ENCODE results near the gene EOLA2. TPM values are rescaled to one million over a fixed set of nuclear protein-coding genes. Genes with fewer than 3 reads are reported as not detected.

EOLA2 gene
- total RNA-seq, 2 donors from 2014 or later: 15.4 to 22.2 TPM

DNA sequence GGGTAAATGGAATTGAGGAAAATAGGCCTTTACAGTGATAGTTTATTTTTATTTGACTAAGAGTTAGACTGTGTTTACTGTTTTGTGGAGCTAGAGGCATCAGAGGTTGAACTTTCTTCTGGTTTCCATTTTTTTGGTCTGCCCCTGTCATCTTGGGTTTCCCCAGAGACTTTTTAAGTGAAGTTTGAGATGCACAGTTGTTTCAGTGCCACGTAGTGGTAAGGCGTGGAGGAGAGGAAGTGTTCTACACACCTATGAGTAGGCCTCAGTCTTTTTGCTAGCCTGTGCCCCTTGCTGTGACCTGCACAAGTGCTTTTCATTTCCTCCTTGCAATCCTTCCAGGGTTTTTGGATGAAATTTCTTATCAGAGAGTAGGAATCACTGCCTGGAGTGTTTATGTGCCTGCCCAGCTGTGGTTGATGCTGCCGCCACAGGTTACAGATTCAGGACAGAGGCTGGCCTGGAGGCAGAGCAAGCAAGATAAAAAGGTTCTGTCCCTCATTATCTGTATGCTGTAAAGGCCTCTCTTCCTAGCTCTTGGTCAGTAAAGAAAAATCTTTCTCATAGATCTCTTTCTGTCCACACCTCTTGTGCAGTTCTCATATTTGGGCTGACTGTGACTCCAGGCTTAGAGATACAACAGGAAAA, 21.4 kb downstream of the EOLA2 start:
- Histone ChIP-seq H3K9me3 (peaks cover 0 to 6% of the 10 kb centered on the region in 2 donors), H3K27me3 (no peaks in the 10 kb centered on the region), H3K4me1 (no peaks in the 10 kb centered on the region), H3K4me3 (no peak overlapping the region), H3K36me3 (no peaks in the 10 kb centered on the region), H3K27ac (no peak overlapping the region)
- TF ChIP-seq, protein P1, sequence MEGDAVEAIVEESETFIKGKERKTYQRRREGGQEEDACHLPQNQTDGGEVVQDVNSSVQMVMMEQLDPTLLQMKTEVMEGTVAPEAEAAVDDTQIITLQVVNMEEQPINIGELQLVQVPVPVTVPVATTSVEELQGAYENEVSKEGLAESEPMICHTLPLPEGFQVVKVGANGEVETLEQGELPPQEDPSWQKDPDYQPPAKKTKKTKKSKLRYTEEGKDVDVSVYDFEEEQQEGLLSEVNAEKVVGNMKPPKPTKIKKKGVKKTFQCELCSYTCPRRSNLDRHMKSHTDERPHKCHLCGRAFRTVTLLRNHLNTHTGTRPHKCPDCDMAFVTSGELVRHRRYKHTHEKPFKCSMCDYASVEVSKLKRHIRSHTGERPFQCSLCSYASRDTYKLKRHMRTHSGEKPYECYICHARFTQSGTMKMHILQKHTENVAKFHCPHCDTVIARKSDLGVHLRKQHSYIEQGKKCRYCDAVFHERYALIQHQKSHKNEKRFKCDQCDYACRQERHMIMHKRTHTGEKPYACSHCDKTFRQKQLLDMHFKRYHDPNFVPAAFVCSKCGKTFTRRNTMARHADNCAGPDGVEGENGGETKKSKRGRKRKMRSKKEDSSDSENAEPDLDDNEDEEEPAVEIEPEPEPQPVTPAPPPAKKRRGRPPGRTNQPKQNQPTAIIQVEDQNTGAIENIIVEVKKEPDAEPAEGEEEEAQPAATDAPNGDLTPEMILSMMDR (IDR thresholded peaks at IDR 0.05): no peak
- DNase-seq (ENCODE audit: low spot score): no peak

DNA sequence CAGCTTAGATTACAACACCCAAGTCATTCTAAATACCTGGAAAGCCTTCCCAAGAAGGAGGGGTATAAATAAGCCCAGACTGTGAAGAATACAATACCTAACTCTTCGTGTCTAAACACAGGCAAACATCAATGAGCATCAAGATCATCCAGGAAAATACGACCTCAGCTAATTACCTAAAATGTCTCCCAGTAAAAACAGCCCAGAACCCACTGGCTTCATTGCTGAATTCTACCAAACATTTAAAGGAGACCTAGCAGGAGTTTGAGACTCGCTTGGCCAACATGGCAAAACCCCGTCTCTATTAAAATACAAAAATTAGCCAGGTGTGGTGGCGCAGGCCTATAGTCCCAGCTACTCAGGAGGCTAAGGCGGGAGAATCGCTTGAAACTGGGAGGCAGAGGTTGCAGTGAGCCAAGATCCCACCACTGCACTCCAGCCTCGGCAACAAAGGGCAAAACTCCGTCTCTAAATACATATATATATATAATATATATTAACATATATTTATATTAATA, 28.1 kb downstream of the EOLA2 start:
- H3K27me3 ChIP-seq: no peaks in the 10 kb centered on the region
- H3K27ac ChIP-seq: no peak overlapping the region
- no peaks in the 10 kb centered on the region for H3K4me1 ChIP-seq
- peaks cover 0 to 6% of the 10 kb centered on the region in 2 donors for H3K9me3 ChIP-seq
- no peak overlapping the region for H3K4me3 ChIP-seq
- TF ChIP-seq, protein P1 (IDR thresholded peaks at IDR 0.05): no peak
- DNase-seq (ENCODE audit: low spot score): no peak
- H3K36me3 ChIP-seq: no peaks in the 10 kb centered on the region

DNA sequence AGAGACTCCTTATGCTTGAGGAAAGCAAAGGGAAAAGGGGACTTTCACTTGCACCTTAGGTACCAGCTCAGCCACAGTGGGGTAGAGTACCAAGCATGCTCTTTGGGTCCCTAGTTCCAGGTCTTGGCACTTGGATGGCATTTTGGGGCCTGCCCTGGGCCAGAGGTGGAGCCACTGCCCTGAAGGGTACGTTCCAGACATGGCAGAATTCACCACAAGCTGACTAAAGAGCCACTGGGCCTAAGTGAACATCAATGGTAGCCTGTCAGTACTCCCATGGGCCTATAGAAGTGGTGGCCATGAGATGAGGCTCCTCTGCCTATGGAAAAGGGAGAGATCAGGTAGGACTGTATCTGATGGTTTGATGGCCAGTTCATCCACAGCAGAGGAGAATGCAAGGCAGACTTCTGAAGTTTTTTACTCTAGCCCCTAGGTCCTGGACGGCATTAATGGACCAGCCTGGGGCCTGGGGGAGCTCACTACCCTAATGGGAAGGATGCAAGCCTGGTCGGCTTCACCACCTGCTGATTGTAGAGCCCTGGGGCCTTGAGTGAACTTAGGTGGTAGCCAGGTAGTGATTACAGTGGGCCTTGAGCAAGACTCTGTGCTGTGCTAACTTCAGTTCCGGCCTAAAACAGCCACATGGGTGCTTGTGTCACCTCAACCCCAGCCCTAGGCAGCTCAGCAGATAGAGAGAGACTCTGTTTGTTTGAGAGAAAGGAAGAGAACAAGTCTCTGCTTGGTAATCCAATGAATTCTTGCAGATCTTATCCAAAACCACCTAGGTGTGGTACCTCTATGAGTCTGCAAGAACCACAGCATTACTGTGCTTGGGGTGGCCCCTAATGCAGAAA, 28.7 kb downstream of the EOLA2 start:
- no peak overlapping the region for H3K27ac ChIP-seq
- DNase-seq (ENCODE audit: low spot score): no peak
- no peaks in the 10 kb centered on the region for H3K27me3 ChIP-seq
- H3K9me3 ChIP-seq: peaks cover 0 to 6% of the 10 kb centered on the region in 2 donors
- H3K4me1 ChIP-seq: no peaks in the 10 kb centered on the region
- TF ChIP-seq, protein P1 (IDR thresholded peaks at IDR 0.05): no peak
- no peak overlapping the region for H3K4me3 ChIP-seq
- H3K36me3 ChIP-seq: no peaks in the 10 kb centered on the region

DNA sequence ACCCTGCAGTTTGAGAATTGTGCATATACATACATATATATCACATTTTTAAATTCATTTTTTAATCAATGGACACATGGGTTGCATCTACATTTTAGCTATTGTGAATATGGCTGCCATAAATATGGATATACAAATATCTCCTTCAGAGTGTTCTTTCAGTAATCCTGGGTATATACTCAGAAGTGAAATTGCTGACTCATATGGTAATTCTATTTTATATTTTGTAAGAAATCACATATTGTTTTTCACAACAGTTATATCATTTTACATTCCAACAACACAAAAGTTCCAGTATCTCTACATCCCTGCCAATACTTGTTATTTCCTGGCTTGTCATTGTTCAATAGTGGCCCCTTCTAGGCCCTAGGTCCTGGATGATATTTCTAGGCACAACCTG, 29.6 kb downstream of the EOLA2 start:
- TF ChIP-seq, protein P1 (IDR thresholded peaks at IDR 0.05): no peak
- Histone ChIP-seq H3K27ac (no peak overlapping the region), H3K9me3 (peaks cover 0 to 3% of the 10 kb centered on the region in 2 donors), H3K4me3 (no peak overlapping the region), H3K4me1 (no peaks in the 10 kb centered on the region), H3K36me3 (no peaks in the 10 kb centered on the region), H3K27me3 (no peaks in the 10 kb centered on the region)
- DNase-seq (ENCODE audit: low spot score): no peak

DNA sequence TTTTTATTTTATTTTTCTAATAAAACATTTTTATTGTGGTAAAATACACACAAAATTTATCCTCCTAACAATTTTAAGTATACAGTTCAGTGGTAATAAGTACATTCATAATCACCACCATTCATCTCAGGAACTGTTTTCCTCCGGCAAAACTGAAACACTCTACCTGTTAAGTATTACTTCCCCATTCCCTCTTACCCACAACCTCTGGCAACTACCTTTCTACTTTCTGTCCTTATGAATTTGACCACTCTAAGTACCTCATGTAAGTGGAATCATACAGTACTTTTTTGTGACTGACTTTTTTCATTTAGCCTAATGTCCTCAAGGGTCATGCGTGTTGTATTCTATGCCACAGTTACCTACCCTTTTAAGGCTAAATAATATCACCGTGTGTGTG, 30.0 kb downstream of the EOLA2 start:
- H3K4me1 ChIP-seq: no peaks in the 10 kb centered on the region
- no peak overlapping the region for H3K4me3 ChIP-seq
- no peaks in the 10 kb centered on the region for H3K36me3 ChIP-seq
- H3K27me3 ChIP-seq: no peaks in the 10 kb centered on the region
- H3K9me3 ChIP-seq: no peaks in the 10 kb centered on the region
- H3K27ac ChIP-seq: no peak overlapping the region
- TF ChIP-seq, protein P1 (IDR thresholded peaks at IDR 0.05): no peak
- DNase-seq (ENCODE audit: low spot score): no peak
